Panc1 (cell line): Measurements from ENCODE around the gene ACTR3C.
"Not testable (repeated sequence)": the region's sequence is repeated elsewhere in the genome, so short reads cannot be mapped to it uniquely, and the experiment has no call there.

Source experiments
- CTCF ChIP-seq: fragments of 450-650 bp; IDR thresholded peaks from 2 replicates; pipeline ENCODE4 v1.5.1; 2017; ENCODE audit warnings: mild to moderate bottlenecking
- POLR2AphosphoS5 ChIP-seq: IDR thresholded peaks from 2 replicates; pipeline ENCODE4 v1.6.1; 2012; ENCODE audit warnings: mild to moderate bottlenecking, low read depth, low read length, moderate library complexity
- REST ChIP-seq, 2 experiments: IDR thresholded peaks; 2 replicates each; pipeline ENCODE4 v1.6.1; 2011 to 2012; ENCODE audit warnings: low read depth in 2 of 2, control low read depth in 1 of 2, low read length in 1 of 2, mild to moderate bottlenecking in 1 of 2, moderate library complexity in 1 of 2; ENCODE audit not compliant: insufficient read depth in 1 of 2
- SIN3A ChIP-seq: IDR thresholded peaks from 2 replicates; pipeline ENCODE4 v1.6.1; 2012; ENCODE audit warnings: low read depth, mild to moderate bottlenecking, low read length, moderate library complexity, borderline replicate concordance; ENCODE audit not compliant: insufficient read depth
- TCF7L2 ChIP-seq: IDR thresholded peaks from 2 replicates; pipeline ENCODE4 v1.6.1; 2011; ENCODE audit warnings: mild to moderate bottlenecking, low read depth, low read length, inconsistent platforms

- TF ChIP-seq CTCF; POLR2AphosphoS5; REST (IDR thresholded peaks at IDR 0.05; ENCODE audit: insufficient read depth in 1 of 2, low read depth in 2 of 2, low read length in 1 of 2); SIN3A; TCF7L2: not testable (repeated sequence)
Measured at GRCh38 chr7:150242935-150243334, 80.4 kb downstream of the ACTR3C start.
